ENCODE results near the gene NUDT16.

- TF ChIP-seq POLR2AphosphoS5 (IDR thresholded peaks at IDR 0.05; ENCODE audit: borderline replicate concordance, low read depth, low read length) (no peak), EZH2 (IDR thresholded peaks at IDR 0.05) (no peak)
Observed at GRCh38 chr3:131349454-131349853, 32.1 kb upstream of the NUDT16 start.
